CD4-positive, alpha-beta memory T cell (primary cell): Measurements from ENCODE around the gene CEBPG. TPM values are rescaled to one million over a fixed set of nuclear protein-coding genes. Genes with fewer than 3 reads are reported as not detected.

ENCODE experiments used
- CTCF ChIA-PET: fragments of 350-600 bp; sonication (Branson Sonifier 250); formaldehyde crosslinking; loops from one replicate; lab custom pipeline; 2021; ENCODE audit warnings: inconsistent platforms; ENCODE audit not compliant: partially characterized antibody; lab: Charles Lee
- POLR2A ChIA-PET: fragments of 350-600 bp; sonication (Branson Sonifier 250); formaldehyde crosslinking; loops from one replicate; lab custom pipeline; 2021; ENCODE audit not compliant: partially characterized antibody; lab: Charles Lee
- DNase-seq, 5 donors: peaks; one replicate each; pipeline versions ENCODE4 v3.0.0 to v3.0.0-alpha.2; 2020 to 2022; ENCODE audit warnings: mixed read lengths in 1 of 5
- H3K27ac ChIP-seq: one replicate; pipeline ENCODE4 v1.7.0; 2013; ENCODE audit warnings: low read depth, low read length
- H3K27me3 ChIP-seq: 2 replicates; pipeline ENCODE4 v1.7.0; 2013; ENCODE audit warnings: mild to moderate bottlenecking, low read length, moderate library complexity; ENCODE audit not compliant: insufficient read depth
- H3K36me3 ChIP-seq: 2 replicates; pipeline ENCODE4 v1.7.0; 2013; ENCODE audit warnings: mild to moderate bottlenecking, low read length, moderate library complexity; ENCODE audit not compliant: insufficient read depth
- H3K4me1 ChIP-seq: 2 replicates; pipeline ENCODE4 v1.7.0; 2013; ENCODE audit warnings: mild to moderate bottlenecking, low read length, moderate library complexity; ENCODE audit not compliant: insufficient read depth
- H3K4me3 ChIP-seq, 2 donors: one replicate each; pipeline ENCODE4 v1.7.0; 2013; ENCODE audit warnings: low read length in 2 of 2, mild to moderate bottlenecking in 1 of 2
- H3K9me3 ChIP-seq, 2 donors: one replicate each; pipeline ENCODE4 v1.7.0; 2013; ENCODE audit warnings: low read length in 2 of 2, control low read depth in 1 of 2; ENCODE audit not compliant: control insufficient read depth in 1 of 2
- H3K27ac Mint-ChIP-seq, 7 donors: one replicate each; pipeline ENCODE4 v1.8.0; 2020 to 2021; ENCODE audit warnings: mixed read lengths in 7 of 7, mild to moderate bottlenecking in 6 of 7, inconsistent platforms in 3 of 7, moderate library complexity in 3 of 7
- H3K27me3 Mint-ChIP-seq, 2 donors: one replicate each; pipeline ENCODE4 v1.8.0; 2020 to 2021; ENCODE audit warnings: mixed read lengths in 2 of 2
- H3K36me3 Mint-ChIP-seq, 2 donors: one replicate each; pipeline ENCODE4 v1.8.0; 2020 to 2021; ENCODE audit warnings: mixed read lengths in 2 of 2, inconsistent platforms in 1 of 2, mild to moderate bottlenecking in 1 of 2
- H3K4me1 Mint-ChIP-seq, 4 donors: one replicate each; pipeline ENCODE4 v1.8.0; 2020 to 2021; ENCODE audit warnings: mixed read lengths in 4 of 4, mild to moderate bottlenecking in 1 of 4
- H3K4me3 Mint-ChIP-seq, 8 donors: one replicate each; pipeline ENCODE4 v1.8.0; 2020 to 2021; ENCODE audit warnings: mixed read lengths in 8 of 8, mild to moderate bottlenecking in 7 of 8, moderate library complexity in 6 of 8, inconsistent platforms in 3 of 8
- H3K9me3 Mint-ChIP-seq, 8 donors: one replicate each; pipeline ENCODE4 v1.8.0; 2020 to 2021; ENCODE audit warnings: mixed read lengths in 8 of 8, mild to moderate bottlenecking in 5 of 8, inconsistent platforms in 3 of 8, moderate library complexity in 1 of 8
- intact Hi-C: fragments of 100-400 bp; cut with micrococcal nuclease; formaldehyde crosslinking; loops from one replicate; pipeline ENCODE4 v1.15.1; 2023
- polyA plus RNA-seq, 2 donors: library from polyadenylated mRNA; unstranded; fragments of 300-500 nt; fragmentation: Illumina TruSeq; gene quantifications; one replicate each; pipeline ENCODE4 v1.2.3, GENCODE V29; 2021
- total RNA-seq, 2 experiments: library from RNA; stranded (reverse); gene quantifications; one replicate each; pipeline ENCODE4 v1.2.3, GENCODE V29; 2021

The CEBPG gene
- total and polyA plus RNA-seq, 4 experiments from 2014 or later: 8.9 to 27.2 (median 20.1) TPM

DNA sequence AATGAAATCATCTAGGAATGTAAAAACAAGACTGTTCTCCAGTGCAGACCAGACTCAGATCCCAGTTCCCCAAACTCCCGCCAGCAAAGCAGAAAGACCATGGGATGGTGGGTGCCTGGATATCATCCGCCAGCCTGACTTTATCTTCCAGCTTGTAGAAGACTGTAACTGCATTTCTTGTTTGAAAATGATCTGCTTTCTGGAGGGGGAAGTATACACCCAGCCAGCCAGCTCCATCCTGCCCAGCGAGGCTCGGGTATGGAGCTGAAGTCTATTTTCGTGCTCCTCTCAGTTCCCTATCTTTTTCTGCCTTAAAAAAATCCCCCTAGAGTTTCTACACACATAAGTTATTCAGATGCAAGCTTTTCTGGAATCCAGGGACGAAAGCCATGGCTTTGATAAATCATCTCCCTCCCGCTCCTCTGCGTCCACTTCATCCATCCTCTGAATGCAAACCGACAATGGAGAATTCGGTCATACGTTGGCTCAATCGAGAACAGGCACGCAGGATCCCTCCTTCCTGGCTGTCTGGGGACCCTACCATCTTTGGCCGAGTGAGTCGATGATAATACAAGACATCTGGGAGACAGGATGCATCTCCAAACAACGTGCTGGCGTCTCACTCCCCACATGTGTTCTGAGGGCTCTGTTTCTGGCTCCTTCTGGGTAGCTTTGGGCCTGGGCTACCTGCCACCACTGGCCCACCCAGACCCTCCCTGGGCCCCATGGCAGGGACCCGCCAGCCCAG, 31.2 kb downstream of the CEBPG start:
- no peaks in the 10 kb centered on the region for H3K9me3 ChIP-seq
- Mint-ChIP-seq H3K4me3 (no peak overlapping the region), H3K9me3 (no peaks in the 10 kb centered on the region), H3K36me3 (peaks cover 0 to 4% of the 10 kb centered on the region in 2 donors), H3K27me3 (no peaks in the 10 kb centered on the region), H3K4me1 (no peaks in the 10 kb centered on the region), H3K27ac (peak overlapping the region in 2 of 7 donors; percentile 36 to 43)
- ChIA-PET CTCF (interaction anchor here (0.8 to 7.8 kb wide), 11 partner anchors 10 to 278 kb away, joined by 3 to 125 read pairs (median 3); no protein-coding TSS in a partner anchor), POLR2A (no interaction called here)
- H3K27ac ChIP-seq: no peak overlapping the region
- H3K36me3 ChIP-seq: no peaks in the 10 kb centered on the region
- no peaks in the 10 kb centered on the region for H3K4me1 ChIP-seq
- no peaks in the 10 kb centered on the region for H3K27me3 ChIP-seq
- intact Hi-C loops: loop anchor here (5.0 kb wide), 1 partner anchor 277 kb away; no protein-coding TSS in a partner anchor
- DNase-seq: no peak
- H3K4me3 ChIP-seq: no peak overlapping the region

GRCh38 chr19:33405254-33405552, 31.7 kb downstream of the CEBPG start:
- ChIA-PET CTCF (interaction anchor here (1.1 to 7.8 kb wide), 7 partner anchors 11 to 278 kb away, joined by 3 to 125 read pairs (median 5); no protein-coding TSS in a partner anchor), POLR2A (no interaction called here)
- intact Hi-C loops: loop anchor here (5.0 kb wide), 1 partner anchor 278 kb away; no protein-coding TSS in a partner anchor
- Histone ChIP-seq H3K9me3 (no peaks in the 10 kb centered on the region), H3K27me3 (no peaks in the 10 kb centered on the region), H3K4me1 (no peaks in the 10 kb centered on the region), H3K4me3 (no peak overlapping the region), H3K36me3 (no peaks in the 10 kb centered on the region), H3K27ac (no peak overlapping the region)
- H3K4me3 Mint-ChIP-seq: no peak overlapping the region
- H3K9me3 Mint-ChIP-seq: no peaks in the 10 kb centered on the region
- peaks cover 0 to 4% of the 10 kb centered on the region in 2 donors for H3K36me3 Mint-ChIP-seq
- no peaks in the 10 kb centered on the region for H3K4me1 Mint-ChIP-seq
- H3K27ac Mint-ChIP-seq: peak overlapping the region in 1 of 7 donors; percentile 43
- no peaks in the 10 kb centered on the region for H3K27me3 Mint-ChIP-seq
- no peak for DNase-seq

- POLR2A ChIA-PET: no interaction called here
- Histone ChIP-seq H3K27ac (no peak overlapping the region), H3K9me3 (no peaks in the 10 kb centered on the region), H3K36me3 (no peaks in the 10 kb centered on the region), H3K4me3 (no peak overlapping the region), H3K4me1 (no peaks in the 10 kb centered on the region), H3K27me3 (no peaks in the 10 kb centered on the region)
- Mint-ChIP-seq H3K27me3 (no peaks in the 10 kb centered on the region), H3K9me3 (no peaks in the 10 kb centered on the region), H3K4me3 (no peak overlapping the region), H3K27ac (peak overlapping the region in 1 of 7 donors; percentile 2), H3K4me1 (no peaks in the 10 kb centered on the region), H3K36me3 (peaks cover 0 to 4% of the 10 kb centered on the region in 2 donors)
- DNase-seq: no peak
- intact Hi-C loops: loop anchor here (1.0 to 5.0 kb wide), 2 partner anchors 171 to 279 kb away; no protein-coding TSS in a partner anchor
- CTCF ChIA-PET: interaction anchor here (1.2 to 7.8 kb wide), 7 partner anchors 10 to 279 kb away, joined by 4 to 125 read pairs (median 6); no protein-coding TSS in a partner anchor
Observed at GRCh38 chr19:33405553-33406461, 32.3 kb downstream of the CEBPG start.

- Histone ChIP-seq H3K4me3 (no peak overlapping the region), H3K9me3 (no peaks in the 10 kb centered on the region), H3K27ac (no peak overlapping the region), H3K36me3 (no peaks in the 10 kb centered on the region), H3K4me1 (no peaks in the 10 kb centered on the region), H3K27me3 (no peaks in the 10 kb centered on the region)
- no peaks in the 10 kb centered on the region for H3K4me1 Mint-ChIP-seq
- peak; percentile 52 to 69 (median 56) for DNase-seq
- no peaks in the 10 kb centered on the region for H3K27me3 Mint-ChIP-seq
- ChIA-PET CTCF (interaction anchor here (1.0 to 7.8 kb wide), 10 partner anchors 9 to 264 kb away, joined by 3 to 125 read pairs (median 6); no protein-coding TSS in a partner anchor), POLR2A (interaction anchor here (1.0 kb wide), 1 partner anchor 119 kb away, joined by 3 read pairs; no protein-coding TSS in a partner anchor)
- H3K4me3 Mint-ChIP-seq: no peak overlapping the region
- H3K27ac Mint-ChIP-seq: peak overlapping the region in 1 of 7 donors; percentile 2
- intact Hi-C loops: loop anchor here (1.0 to 5.0 kb wide), 4 partner anchors 165 to 279 kb away; no protein-coding TSS in a partner anchor
- peaks cover 0 to 7% of the 10 kb centered on the region in 2 donors for H3K36me3 Mint-ChIP-seq
- H3K9me3 Mint-ChIP-seq: no peaks in the 10 kb centered on the region
Observed at GRCh38 chr19:33406521-33407139, 33.1 kb downstream of the CEBPG start.

DNA sequence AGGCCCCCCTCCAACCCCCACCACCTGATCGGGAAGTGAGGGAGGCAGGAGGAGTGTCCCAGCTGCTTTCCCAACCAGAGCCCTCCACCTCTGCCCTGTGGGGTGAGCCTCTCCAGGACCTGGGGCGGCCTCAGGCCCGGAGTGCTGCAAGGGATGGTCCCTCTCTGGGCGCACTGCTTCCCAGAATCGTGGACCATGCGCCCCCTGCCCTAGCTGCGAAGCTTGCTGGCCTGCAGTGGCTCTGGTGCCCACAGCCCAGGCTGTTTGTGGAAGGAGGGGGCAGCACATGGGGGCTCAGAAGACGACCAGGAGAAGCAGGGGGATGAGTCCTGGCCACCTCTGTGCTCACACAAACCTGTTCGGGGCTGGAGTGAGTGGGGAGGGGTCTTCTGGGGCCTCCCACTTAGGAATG, 33.6 kb downstream of the CEBPG start:
- H3K36me3 ChIP-seq: no peaks in the 10 kb centered on the region
- CTCF ChIA-PET: interaction anchor here (1.0 to 7.8 kb wide), 9 partner anchors 9 to 264 kb away, joined by 3 to 125 read pairs (median 6); no protein-coding TSS in a partner anchor

GRCh38 chr19:33407716-33408115, 34.2 kb downstream of the CEBPG start:
- intact Hi-C loops: loop anchor here (1.0 to 5.0 kb wide), 3 partner anchors 166 to 280 kb away; no protein-coding TSS in a partner anchor
- Mint-ChIP-seq H3K36me3 (peaks cover 0 to 7% of the 10 kb centered on the region in 2 donors), H3K27ac (no peak overlapping the region), H3K9me3 (no peaks in the 10 kb centered on the region), H3K4me1 (peaks cover 0 to 2% (median 0%) of the 10 kb centered on the region in 4 donors), H3K27me3 (no peaks in the 10 kb centered on the region), H3K4me3 (no peak overlapping the region)
- Histone ChIP-seq H3K4me1 (no peaks in the 10 kb centered on the region), H3K4me3 (no peak overlapping the region), H3K9me3 (no peaks in the 10 kb centered on the region), H3K27me3 (no peaks in the 10 kb centered on the region), H3K36me3 (no peaks in the 10 kb centered on the region), H3K27ac (no peak overlapping the region)
- DNase-seq: no peak
- ChIA-PET CTCF (interaction anchor here (0.7 to 7.8 kb wide), 6 partner anchors 8 to 263 kb away, joined by 3 to 125 read pairs (median 8); no protein-coding TSS in a partner anchor), POLR2A (no interaction called here)

More for the DNA sequence above, 33.6 kb downstream of the CEBPG start:
- H3K27ac Mint-ChIP-seq: no peak overlapping the region
- peaks cover 0 to 7% of the 10 kb centered on the region in 2 donors for H3K36me3 Mint-ChIP-seq
- H3K27me3 Mint-ChIP-seq: no peaks in the 10 kb centered on the region
- no peaks in the 10 kb centered on the region for H3K27me3 ChIP-seq
- H3K4me3 Mint-ChIP-seq: no peak overlapping the region
- POLR2A ChIA-PET: interaction anchor here (1.0 kb wide), 1 partner anchor 120 kb away, joined by 3 read pairs; no protein-coding TSS in a partner anchor
- H3K27ac ChIP-seq: no peak overlapping the region
- no peaks in the 10 kb centered on the region for H3K9me3 ChIP-seq
- no peak for DNase-seq
- no peak overlapping the region for H3K4me3 ChIP-seq
- intact Hi-C loops: loop anchor here (1.0 to 5.0 kb wide), 3 partner anchors 166 to 280 kb away; no protein-coding TSS in a partner anchor
- H3K4me1 Mint-ChIP-seq: no peaks in the 10 kb centered on the region
- no peaks in the 10 kb centered on the region for H3K9me3 Mint-ChIP-seq
- no peaks in the 10 kb centered on the region for H3K4me1 ChIP-seq
